Measurements from ENCODE around the gene MMP23B.
"Not testable (repeated sequence)": the region's sequence is repeated elsewhere in the genome, so short reads cannot be mapped to it uniquely, and the experiment has no call there.

The MMP23B gene

DNA sequence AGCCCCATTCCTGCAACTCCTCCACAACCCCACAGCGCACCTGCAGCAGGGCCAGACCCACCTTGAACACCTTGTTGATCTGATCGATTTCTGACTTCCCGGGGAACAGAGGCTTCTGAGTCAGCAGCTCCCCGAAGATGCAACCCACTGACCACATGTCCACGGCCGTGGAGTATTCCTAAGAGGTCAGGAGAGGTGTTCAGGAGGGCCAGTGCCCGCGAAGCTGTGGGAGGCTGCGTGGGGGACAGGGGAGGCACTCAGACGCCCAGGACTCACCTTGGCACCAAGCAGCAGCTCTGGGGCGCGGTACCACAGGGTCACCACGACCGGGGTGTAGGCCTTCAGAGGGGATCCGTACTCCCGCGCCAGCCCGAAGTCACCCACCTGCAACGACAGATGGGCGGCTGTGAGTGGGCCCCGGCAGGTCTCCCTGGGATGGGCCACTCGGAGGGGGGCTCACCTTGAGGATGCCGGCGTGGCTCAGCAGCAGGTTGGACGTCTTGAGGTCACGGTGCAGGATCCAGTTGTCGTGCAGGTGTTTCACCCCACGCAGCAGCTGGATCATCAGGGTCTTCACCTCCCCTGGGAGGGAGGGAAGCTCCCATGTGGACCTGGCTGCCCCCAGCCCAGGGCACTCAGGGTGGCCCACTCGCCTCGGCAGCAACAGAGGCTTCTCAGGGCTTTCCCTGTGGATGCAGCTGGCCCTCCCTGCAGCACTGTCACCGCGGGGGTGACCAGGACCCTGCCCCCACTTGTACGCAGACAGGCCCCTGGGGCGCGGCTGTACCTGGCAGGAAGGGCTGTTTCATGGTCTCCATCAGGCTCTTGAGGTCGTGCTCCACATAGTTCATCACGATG lies 4.9 kb downstream of the MMP23B start:
- not testable (repeated sequence) for DNase-seq

DNA sequence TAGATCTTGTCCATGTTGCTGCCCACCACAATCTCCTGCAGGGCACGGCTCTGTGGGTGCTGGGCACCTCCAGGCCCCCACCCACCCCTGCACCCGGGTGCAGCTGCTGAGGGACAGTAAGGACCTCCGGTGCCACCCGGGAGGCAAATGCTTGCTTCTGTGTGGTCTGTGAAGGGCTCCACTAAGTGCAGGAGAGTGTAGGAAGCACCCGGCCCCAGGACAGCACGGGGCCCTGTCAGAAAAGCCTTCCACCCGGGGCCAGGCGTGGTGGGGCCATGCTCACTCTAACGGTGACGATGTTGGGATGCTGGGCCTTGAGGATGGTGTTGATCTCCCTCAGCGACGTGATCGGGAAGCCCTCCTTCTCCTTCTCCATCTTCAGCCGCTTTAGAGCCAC lies 5.5 kb downstream of the MMP23B start:
- DNase-seq = not testable (repeated sequence)

DNA sequence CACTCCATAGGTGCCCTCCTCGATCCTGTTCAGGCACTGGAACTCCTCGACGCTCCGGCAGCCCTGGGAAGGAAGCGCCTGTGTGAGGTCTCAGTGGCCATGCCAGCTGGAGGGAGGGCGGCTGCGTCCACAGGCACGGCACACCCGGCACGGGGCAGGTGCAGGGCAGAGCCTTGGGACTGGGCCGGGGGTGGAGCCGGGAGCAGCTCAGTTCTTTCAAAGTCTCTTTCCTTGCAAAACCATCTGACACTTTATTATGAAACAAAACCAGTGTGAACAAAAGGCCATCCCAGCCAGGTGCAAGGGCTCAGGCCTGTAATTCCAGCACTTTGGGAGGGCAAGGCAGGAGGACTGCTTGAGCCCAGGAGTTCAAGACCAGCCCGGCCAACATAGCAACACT lies 6.6 kb downstream of the MMP23B start:
- DNase-seq = not testable (repeated sequence)

DNA sequence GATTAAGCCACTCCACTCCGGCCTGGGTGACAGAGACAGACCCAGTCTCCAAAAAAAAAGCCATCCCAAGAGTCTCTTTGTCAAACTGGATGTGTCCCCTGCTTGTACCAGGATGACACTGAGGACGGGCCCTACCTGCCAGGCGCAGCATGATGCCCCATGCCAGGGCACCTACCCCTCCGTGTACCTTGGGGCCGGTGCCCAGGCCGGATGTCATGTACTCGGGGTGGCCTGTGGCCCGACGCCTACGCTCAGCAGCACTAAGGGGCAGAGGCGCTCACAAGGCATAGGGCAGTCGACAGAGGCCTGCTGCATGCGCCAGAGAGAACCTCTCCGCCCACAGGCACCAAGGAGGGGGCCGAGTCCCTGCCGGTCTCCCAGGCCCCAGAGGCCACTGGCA lies 7.4 kb downstream of the MMP23B start:
- not testable (repeated sequence) for DNase-seq

DNA sequence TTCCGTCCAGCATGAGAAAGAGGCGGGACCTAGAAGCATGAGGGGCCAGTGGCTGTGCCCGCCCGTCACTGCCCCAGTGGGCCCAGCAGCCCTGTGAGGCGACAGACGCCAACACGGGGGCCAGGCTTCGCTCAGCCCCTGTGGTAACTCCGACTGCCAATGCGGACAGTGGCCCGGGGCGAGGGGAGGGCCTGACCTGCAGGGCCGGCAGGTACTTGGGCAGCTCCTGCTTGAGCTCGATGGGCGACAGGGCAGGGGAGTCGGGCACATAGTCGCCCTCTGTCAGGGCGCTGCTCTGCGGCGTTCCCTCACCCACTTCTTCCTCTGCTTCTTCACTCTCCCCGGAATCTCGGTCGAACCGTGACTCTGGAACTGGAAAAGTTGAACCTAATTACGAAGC lies 8.1 kb downstream of the MMP23B start:
- not testable (repeated sequence) for DNase-seq

DNA sequence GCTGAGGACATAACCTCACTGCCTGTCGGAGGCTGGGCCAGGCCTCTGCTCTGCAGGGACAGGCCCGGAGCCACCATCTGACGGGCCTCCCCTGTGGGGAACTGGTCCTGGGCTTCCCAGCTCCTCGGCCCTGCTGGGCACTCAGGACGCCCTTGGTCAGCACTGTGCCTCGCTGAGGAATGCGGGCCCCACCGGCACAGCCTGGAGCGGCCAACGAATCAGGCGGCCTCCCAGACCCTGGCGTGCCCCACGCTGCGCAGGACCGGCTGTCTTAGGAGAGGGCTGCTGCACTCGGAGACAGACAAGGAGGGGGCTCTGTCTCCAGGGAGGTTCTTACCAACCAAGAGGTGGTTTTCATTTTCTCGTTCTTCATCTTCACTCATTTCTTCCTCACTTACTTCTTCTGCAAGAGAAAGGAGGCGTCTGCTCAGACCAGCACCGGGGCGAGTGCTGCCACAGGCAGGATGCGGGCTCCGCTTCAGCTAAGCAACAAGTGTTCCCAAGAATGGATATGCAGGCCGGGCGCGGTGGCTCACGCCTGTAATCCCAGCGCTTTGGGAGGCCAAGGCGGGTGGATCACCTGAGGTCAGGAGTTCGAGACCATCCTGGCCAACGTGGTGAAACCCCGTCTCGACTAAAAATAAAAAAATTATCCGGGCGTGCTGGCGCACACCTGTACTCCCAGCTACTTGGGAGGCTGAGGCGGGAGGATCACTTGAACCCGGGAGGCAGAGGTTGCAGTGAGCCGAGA lies 8.9 kb downstream of the MMP23B start:
- not testable (repeated sequence) for DNase-seq

DNA sequence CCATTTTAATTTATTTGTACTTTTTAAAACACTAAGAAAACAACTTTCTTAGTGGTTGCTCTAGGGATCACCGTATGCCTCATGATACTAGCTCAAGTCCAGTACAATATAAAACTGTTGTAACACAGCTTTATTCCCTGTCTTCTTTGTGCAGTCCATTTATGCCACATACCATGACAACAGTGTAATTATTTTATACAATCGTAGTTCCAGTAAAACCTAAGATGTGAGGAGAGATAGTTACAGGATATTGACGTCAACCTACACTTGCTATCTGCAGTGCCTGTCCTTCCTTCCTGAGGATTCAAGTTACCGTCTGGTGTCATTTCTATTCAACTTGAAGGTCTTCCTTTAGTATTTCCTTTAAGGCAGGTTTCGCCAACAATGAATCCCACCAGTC lies 14.4 kb downstream of the MMP23B start:
- not testable (repeated sequence) for DNase-seq

DNA sequence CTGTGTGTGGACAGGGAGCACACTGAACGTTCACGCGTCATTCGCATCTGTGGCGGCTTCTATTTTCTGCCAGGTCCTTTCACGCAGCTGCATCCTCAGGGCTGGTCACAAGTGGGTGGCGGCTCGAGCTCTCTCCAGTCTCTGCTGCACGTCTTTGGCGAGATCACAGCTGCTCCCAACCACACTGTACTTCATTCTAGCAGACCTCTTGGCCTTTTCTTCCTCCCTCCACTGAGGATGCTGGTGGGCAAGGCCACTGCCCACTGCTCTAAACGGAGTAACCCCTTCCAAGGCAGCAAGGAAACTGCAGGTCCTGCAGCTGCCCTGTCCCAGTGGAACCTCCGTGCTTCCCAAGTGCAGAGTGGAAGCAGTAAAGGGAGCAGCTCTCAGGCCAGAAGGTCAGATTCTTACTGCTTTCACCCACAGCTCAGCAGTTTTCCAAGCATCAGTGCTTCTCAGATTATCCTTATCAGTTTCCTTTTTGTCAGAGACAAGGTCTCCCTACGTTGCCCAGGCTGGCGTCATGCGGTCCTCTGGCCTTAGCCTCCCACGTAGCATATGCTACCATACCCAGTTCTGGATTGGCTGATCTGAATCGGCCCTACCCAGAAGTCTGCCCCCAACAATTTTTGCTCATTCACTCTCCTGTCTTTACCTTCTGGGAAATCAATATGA lies 15.7 kb downstream of the MMP23B start:
- not testable (repeated sequence) for DNase-seq

DNA sequence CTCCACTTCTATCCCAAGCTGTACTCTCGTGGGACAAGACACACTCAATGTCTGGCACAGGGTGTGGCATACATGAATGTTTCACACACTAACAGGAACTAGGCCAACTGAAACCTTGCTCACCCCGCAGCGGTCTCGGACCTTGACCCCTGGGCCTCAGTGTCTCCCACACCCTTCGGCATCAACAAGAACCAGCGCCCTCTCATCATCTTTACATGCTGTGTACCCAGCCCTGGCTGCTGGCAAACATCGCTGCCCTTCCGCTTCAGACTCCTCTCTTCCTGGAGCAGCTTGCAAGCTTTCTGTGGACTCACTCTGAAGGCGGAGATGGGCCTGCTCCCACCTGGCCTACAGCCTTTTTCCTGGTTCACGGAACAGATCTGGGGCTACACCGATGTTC lies 16.3 kb downstream of the MMP23B start:
- not testable (repeated sequence) for DNase-seq

DNA sequence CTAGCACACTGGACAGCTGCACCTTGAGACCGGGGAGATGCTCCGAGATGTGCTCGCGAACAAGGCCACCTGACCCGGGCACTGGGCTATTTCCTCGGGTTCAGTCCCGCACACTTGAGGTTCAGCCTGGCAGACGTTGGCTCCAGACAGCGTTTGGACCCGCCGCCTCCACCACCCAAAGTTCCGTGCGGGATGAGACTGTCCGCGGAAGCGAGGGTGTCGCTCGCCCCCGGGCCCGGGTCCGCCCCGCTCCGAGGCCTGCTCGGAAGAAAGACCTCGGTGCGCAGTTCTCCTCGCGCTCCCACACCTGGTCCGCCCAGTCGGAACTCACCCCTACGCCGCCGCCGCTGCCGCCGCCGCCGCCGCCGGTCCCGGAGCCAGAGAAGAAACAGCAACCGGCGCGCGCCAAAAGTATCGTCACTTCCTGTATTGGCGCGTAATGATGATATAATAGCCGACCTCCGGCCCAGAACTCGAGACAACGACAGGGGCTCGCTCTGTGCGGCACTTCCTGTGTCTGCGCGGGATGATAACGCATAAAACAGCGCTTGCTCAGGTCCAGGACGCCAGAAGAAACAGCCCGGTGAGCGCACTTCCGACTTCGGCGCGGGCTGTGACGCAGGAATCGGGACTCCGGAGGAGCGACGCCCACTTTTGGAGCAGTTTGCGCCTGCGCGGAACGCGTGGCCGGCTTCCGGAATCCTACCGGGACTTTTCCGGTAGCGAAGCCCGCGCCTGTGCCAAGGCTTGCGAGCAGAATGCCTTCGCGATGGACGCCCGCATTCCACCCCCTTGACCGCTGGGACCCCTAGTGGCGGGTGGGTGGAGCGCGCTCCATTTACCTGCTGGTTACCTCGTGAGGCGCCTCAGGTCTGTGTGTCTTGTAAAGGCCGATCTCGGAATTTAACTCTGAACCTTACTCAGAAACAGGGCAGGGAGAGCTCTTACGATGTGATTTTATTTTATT lies 26.9 kb downstream of the MMP23B start, which contains the start of gene CDK11B:
Gene CDK11B, minus strand, starts transcription at position 422 of the 967 bp plus-strand sequence. CDS start 1,519 bp downstream, outside the sequence.
- peak; percentile 88 for DNase-seq

DNA sequence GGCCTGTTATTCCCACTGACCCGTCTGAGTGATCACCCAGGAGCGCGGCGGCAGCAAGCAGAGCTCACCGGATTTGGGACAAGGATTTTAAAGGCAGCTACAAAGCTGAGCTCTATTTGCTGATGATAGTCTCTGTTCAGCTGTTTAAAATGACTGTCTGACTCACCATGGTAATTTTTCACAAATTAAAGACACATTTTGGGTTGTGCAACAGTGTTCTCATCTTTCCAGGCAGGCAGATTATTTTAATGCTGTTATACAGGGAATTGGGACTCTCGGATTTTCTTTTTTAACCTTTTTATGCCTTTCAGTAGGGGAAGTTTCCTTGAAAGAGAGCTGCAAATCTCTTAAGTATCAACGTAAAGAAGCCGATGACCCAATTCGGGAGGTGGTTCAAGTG lies 30.4 kb downstream of the MMP23B start:
- not testable (repeated sequence) for DNase-seq

DNA sequence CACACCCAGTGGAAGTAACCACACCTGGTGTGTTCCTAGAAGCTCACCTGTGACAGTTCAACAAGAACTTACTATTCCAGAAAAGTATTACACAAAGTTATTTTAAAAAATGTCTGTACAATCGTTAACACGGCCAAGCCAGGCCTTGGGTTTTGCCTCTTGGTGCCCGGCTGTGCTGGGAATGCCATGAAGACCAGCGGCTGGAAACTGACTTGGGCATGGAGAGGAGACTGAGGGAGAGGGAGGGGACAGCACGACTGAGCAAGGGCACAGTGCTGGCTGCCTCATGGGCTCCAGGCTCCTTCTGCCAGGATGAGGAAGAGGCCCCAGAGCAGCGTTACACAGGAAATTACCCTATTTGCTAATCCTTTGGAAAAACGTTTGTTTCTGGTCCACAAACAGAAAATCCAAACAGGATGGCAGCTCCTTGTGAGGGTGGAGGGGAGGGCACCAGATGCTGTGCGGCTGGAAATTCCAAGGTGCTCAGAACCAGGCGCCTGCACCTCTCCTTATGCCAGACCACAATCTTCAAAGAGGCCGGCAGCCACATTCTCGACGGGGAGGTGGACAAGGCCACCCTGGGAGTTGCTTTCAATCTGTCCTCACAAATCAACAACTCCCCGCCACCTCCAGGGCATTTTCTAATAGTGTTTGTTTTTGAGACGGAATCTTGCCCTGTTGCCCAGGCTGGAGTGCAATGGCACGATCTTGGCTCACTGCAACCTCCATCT lies 31.0 kb downstream of the MMP23B start:
- not testable (repeated sequence) for DNase-seq

DNA sequence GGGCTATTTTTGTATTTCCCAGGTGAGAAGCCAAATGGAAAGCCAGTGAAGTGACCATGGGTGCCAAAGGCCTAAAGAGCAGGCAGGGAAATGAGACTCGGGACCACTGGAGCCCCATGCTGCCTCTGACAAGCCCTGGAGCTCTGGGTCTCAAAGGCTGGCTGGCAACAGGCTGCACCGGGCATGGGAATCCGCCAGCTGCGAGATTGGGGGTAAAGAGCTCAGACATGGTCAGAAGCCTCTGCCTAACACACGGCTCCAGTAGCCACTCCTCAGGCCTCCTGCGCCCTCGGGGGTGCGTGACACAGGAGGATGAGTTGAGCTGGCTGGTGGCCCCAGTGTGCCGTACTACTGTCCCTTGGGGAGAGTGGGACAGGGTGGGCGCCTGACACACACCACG lies 32.3 kb downstream of the MMP23B start:
- not testable (repeated sequence) for DNase-seq

DNA sequence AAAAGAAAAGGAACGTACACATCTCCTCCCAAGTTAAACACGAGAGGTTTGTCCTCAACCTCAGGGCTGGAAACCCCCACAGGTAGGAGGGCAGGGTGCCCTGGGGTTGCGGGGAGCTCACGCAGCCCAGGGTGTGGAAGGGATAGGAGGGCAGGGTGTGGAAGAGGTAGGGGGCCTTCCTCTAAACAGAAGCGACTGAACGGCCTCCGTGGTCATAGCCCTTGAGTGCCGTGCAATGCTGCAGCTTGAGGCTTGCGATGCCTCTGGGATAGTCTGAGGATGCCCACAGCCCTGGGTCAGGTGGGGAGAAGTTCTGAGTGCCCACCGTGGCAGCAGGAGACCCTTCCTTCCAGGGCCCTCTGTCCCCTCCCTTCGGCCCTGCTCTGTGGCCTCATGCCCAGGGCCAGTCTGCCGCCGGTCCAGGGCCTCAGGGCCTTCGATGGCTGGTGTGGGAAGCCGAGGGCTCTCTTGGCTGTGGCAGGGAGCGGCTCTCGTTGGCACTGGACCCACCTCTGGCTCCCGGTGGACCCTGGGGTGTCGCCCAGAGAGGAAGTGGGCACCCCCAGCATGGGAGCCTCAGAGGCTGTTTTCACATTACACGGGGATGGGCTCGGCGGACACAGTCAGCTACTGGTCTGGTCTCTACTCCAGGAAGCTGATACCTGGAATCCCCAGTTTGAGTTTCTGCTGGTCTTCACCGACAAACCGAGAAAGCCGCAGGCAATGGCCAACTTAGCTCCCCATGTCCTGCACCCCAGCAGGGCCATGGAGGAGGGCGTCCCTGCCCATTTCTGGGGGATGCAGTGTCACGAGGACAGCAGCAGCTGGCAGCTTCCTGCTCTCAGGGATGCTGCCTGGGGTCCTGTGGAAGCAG lies 33.2 kb downstream of the MMP23B start:
- DNase-seq = no peak

DNA sequence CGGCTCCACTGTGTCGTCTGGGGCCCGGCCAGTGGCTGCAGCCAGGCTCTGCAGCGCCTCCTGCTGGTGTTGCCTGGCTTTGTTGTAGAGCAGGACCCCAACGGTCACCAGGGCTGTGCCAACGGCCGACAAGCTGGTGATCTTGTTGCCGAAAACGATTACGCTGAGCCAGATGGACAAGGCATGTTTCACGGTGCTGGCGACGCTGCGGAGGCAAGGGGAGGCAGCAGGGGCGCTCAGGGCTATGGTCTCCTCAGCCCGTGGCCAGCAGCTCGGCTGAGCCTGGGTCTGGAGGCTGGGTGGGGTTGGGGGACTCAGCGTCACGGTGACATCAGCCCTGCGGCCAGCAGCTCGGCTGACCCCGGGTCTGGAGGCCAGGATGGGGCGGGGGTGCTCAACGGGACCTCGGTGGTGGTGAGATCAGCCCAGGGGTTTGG lies 33.9 kb downstream of the MMP23B start:
- no peak for DNase-seq

DNA sequence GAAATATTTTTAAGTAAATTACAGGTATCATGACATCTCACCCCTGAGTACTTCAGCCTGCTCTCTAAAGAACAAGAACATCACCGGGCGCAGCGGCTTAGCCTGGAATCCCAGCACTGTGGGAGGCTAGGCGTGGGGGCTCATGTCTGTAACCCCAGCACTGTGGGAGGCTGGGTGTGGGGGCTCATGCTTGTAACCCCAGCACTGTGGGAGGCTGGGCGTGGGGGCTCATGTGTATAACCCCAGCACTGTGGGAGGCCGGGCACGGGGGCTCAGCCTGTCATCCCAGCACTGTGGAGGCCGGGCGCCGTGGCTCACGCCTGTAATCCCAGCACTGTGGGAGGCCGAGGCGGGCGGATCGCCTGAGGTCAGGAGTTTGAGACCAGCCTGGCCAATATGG lies 34.6 kb downstream of the MMP23B start:
- DNase-seq = no peak

DNA sequence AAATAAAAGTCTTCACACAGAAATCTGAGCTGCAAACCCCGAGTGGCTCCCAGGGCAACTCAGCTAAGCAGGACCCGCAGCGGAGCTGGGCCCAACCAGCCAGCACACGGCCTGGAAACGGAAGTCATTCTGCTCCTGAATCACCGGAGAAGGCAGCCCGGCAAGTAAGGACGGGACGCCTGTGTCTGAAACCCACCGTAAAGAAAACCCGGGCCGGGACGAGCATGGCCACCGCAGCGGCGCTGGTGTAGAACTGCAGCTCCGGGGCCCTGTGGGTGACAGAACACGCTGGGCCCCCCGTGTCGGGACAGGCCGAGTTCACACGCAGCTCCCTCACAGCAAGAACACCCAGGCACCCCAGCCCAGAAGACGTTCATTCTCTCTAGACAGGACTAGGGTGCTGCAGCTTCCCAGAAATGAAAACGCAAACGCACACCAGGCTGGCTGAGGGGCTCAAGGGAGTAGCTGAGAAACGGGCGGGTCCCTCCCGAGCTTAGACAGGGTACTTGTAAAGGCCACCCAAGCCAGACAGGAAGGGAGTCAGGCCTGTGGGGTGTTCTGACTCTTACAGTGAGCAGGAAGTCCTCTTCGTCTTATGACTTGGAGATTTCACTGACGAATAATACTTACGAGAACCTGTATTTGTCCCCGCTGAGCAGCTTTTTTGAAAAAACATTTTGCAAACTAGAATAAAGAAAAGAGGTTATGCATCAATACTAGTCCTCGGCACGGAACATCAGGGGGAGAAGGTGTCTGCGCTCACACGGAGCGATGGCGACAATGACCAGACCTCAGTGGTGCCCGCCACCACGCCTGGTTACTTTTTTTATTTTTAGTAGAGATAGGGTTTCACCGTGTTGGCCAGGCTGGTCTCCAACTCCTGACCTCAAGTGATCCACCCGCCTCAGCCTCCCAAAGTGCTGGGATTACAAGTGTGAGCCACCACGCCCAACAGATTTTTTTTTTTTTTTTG lies 37.8 kb downstream of the MMP23B start:
- DNase-seq = no peak

DNA sequence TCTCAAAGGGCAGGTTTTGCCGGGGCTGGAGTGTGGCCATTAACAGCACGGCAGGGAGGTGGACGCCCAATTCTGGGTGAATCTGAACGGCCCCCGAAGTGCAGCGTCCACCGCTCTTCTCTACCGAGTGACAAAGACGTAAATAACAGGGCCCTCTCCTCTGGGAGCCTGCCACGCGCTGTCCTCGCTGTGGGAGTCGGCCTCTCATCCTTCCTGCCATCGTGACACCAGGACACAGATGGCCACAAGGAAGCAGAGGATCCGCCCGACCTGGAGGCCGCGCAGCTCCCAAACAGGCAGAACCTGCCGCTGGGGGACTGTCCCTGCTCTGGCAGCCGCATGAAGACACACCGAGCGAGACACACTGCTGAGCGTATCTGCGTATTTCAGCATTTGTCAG lies 38.9 kb downstream of the MMP23B start:
- no peak for DNase-seq
